Measurements from ENCODE around the gene NAV1. TPM values are rescaled to one million over a fixed set of nuclear protein-coding genes. Genes with fewer than 3 reads are reported as not detected.

The NAV1 gene
- total and polyA plus RNA-seq, 9 of the 15 experiments (the other 6 are each of a cell fraction or from before 2014, with no cell fraction given): 0.91 to 16.8 (median 3.2) TPM

- peak; percentile 85 for TF ChIP-seq CEBPG (CRISPR knock-in tag; IDR thresholded peaks at IDR 0.05)
- peak in 1 of 2 experiments; percentile 87; a peak in 2 of 4 replicates for TF ChIP-seq CEBPG (tag; conservative IDR thresholded peaks at IDR 0.05 in 1 of 2, IDR thresholded peaks at IDR 0.05 in 1 of 2)
- TF ChIP-seq MECOM (CRISPR knock-in tag; IDR thresholded peaks at IDR 0.05): no peak
- peak; percentile 82 for TF ChIP-seq SMARCA5 (IDR thresholded peaks at IDR 0.05)
- TF ChIP-seq ZNF354B (CRISPR knock-in tag; IDR thresholded peaks at IDR 0.05): no peak
- peak; percentile 71 for TF ChIP-seq GABPA (tag; conservative IDR thresholded peaks at IDR 0.05; ENCODE audit: low read depth)
- TF ChIP-seq ADNP (tag; IDR thresholded peaks at IDR 0.05): peak; percentile 84
- TF ChIP-seq NFE2 (IDR thresholded peaks at IDR 0.05; ENCODE audit: low read depth): peak; percentile 88
- TF ChIP-seq TGIF2 (CRISPR knock-in tag; IDR thresholded peaks at IDR 0.05): no peak
- TF ChIP-seq HSF4 (CRISPR knock-in tag; IDR thresholded peaks at IDR 0.05; ENCODE audit: borderline replicate concordance): no peak
- peak; percentile 87 for TF ChIP-seq SMARCA4 (IDR thresholded peaks at IDR 0.05)
- no peak for TF ChIP-seq PURB (CRISPR knock-in tag; IDR thresholded peaks at IDR 0.05; ENCODE audit: low read depth)
- no peak for TF ChIP-seq STAT6 (CRISPR knock-in tag; IDR thresholded peaks at IDR 0.05)
- TF ChIP-seq TFE3 (CRISPR knock-in tag; IDR thresholded peaks at IDR 0.05): no peak
- TF ChIP-seq CSDE1 (IDR thresholded peaks at IDR 0.05): no peak
- TF ChIP-seq, protein P1, sequence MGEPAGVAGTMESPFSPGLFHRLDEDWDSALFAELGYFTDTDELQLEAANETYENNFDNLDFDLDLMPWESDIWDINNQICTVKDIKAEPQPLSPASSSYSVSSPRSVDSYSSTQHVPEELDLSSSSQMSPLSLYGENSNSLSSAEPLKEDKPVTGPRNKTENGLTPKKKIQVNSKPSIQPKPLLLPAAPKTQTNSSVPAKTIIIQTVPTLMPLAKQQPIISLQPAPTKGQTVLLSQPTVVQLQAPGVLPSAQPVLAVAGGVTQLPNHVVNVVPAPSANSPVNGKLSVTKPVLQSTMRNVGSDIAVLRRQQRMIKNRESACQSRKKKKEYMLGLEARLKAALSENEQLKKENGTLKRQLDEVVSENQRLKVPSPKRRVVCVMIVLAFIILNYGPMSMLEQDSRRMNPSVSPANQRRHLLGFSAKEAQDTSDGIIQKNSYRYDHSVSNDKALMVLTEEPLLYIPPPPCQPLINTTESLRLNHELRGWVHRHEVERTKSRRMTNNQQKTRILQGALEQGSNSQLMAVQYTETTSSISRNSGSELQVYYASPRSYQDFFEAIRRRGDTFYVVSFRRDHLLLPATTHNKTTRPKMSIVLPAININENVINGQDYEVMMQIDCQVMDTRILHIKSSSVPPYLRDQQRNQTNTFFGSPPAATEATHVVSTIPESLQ (CRISPR knock-in tag; IDR thresholded peaks at IDR 0.05): no peak
- no peak for TF ChIP-seq ZNF707 (CRISPR knock-in tag; conservative IDR thresholded peaks at IDR 0.05)
- no peak for TF ChIP-seq ASH1L (IDR thresholded peaks at IDR 0.05; ENCODE audit: borderline replicate concordance, low read depth, partially characterized antibody)
These were observed 13.2 kb downstream of the NAV1 start (continued) for GRCh38 chr1:201551877-201552731.

Measured in K562 (cell line).